H1 (cell line): ENCODE data around the gene STK32C. TPM values are rescaled to one million over a fixed set of nuclear protein-coding genes. Genes with fewer than 3 reads are reported as not detected.

Source experiments
- CTCF ChIA-PET: fragments of 300-600 bp; sonication (Branson Sonifier 250); formaldehyde crosslinking; loops from one replicate; lab custom pipeline; 2021; ENCODE audit not compliant: partially characterized antibody; lab: Charles Lee
- POLR2A ChIA-PET: fragments of 300-600 bp; sonication (Branson Sonifier 250); formaldehyde crosslinking; loops from one replicate; lab custom pipeline; 2021; ENCODE audit warnings: inconsistent platforms; ENCODE audit not compliant: partially characterized antibody; lab: Charles Lee
- DNase-seq, 2 experiments: peaks; one replicate each; pipeline versions ENCODE4 v3.0.0 to v3.0.0-alpha.2; 2010 to 2022; ENCODE audit warnings: low spot score in 2 of 2, low read depth in 1 of 2, mixed read lengths in 1 of 2
- FAIRE-seq: peaks from 2 replicates; lab custom pipeline; 2011; peaks lifted over from hg19 to GRCh38; lab: Jason Lieb, UNC
- H2AFZ ChIP-seq: 2 replicates; pipeline ENCODE4 v1.8.1; 2012; ENCODE audit warnings: low read length, inconsistent platforms
- H2AK5ac ChIP-seq: 2 replicates; pipeline ENCODE4 v1.6.1; 2013; ENCODE audit warnings: low read depth, low read length
- H2BK120ac ChIP-seq: replicated peaks from 2 replicates; pipeline ENCODE3; 2013; ENCODE audit warnings: low read depth, low read length, inconsistent platforms
- H2BK12ac ChIP-seq: 2 replicates; pipeline ENCODE4 v1.6.1; 2013; ENCODE audit warnings: low read depth, low read length
- H2BK15ac ChIP-seq: 2 replicates; pipeline ENCODE4 v1.6.1; 2013; ENCODE audit warnings: low read length
- H2BK20ac ChIP-seq: 2 replicates; pipeline ENCODE4 v1.6.1; 2013; ENCODE audit warnings: low read length
- H2BK5ac ChIP-seq: 2 replicates; pipeline ENCODE4 v1.6.1; 2013; ENCODE audit warnings: low read depth, low read length
- H3K14ac ChIP-seq: 2 replicates; pipeline ENCODE4 v1.6.1; 2013; ENCODE audit warnings: inconsistent platforms; ENCODE audit not compliant: insufficient read length
- H3K18ac ChIP-seq: 2 replicates; pipeline ENCODE4 v1.6.1; 2013; ENCODE audit warnings: low read length; ENCODE audit errors: extremely low read depth
- H3K23ac ChIP-seq: 2 replicates; pipeline ENCODE4 v1.6.1; 2013; ENCODE audit warnings: inconsistent platforms; ENCODE audit not compliant: insufficient read length
- H3K23me2 ChIP-seq: 2 replicates; pipeline ENCODE4 v1.6.1; 2013; ENCODE audit warnings: low read depth, low read length
- H3K27ac ChIP-seq: 2 replicates; pipeline ENCODE4 v1.6.1; 2011; ENCODE audit warnings: low read depth, low read length, inconsistent platforms
- H3K27me3 ChIP-seq, 4 experiments: replicated peaks in 1 of 4; 1 replicate in 1 of 4; 2 replicates in 3 of 4; pipeline versions ENCODE4 v1.6.1 to v1.8.1; 2011 to 2013; ENCODE audit warnings: low read length in 3 of 4, mild to moderate bottlenecking in 3 of 4, inconsistent platforms in 2 of 4, mixed read lengths in 2 of 4, moderate library complexity in 1 of 4; ENCODE audit not compliant: control insufficient read depth in 3 of 4, insufficient read depth in 3 of 4; ENCODE audit errors: extremely low read depth in 1 of 4
- H3K36me3 ChIP-seq, 4 experiments: 2 replicates each; pipeline versions ENCODE4 v1.6.1 to v1.8.1; 2011 to 2013; ENCODE audit warnings: mild to moderate bottlenecking in 4 of 4, low read length in 3 of 4, moderate library complexity in 2 of 4, control low read depth in 1 of 4, inconsistent platforms in 1 of 4; ENCODE audit not compliant: insufficient read depth in 4 of 4, control insufficient read depth in 2 of 4
- H3K4ac ChIP-seq: replicated peaks from 2 replicates; pipeline ENCODE3; 2013; ENCODE audit warnings: low read length, low read depth, mixed read lengths, inconsistent platforms; ENCODE audit not compliant: insufficient read length
- H3K4me1 ChIP-seq, 4 experiments: replicated peaks in 1 of 4; 1 replicate in 1 of 4; 2 replicates in 3 of 4; pipeline versions ENCODE4 v1.6.1 to v1.8.1; 2011 to 2013; ENCODE audit warnings: low read length in 3 of 4, inconsistent platforms in 2 of 4, mixed read lengths in 1 of 4; ENCODE audit not compliant: insufficient read depth in 4 of 4, control insufficient read depth in 3 of 4
- H3K4me2 ChIP-seq, 2 experiments: 2 replicates each; pipeline versions ENCODE4 v1.6.1 to v1.8.1; 2011 to 2013; ENCODE audit warnings: low read depth in 2 of 2, low read length in 2 of 2, control low read depth in 1 of 2, inconsistent platforms in 1 of 2, mild to moderate bottlenecking in 1 of 2; ENCODE audit not compliant: insufficient read depth in 1 of 2
- H3K4me3 ChIP-seq, 4 experiments: fragments of 200-600, 300-600 bp in 1 of 4; sonication (generic), shearing (Covaris generic), sonication (Bioruptor Twin) in 1 of 4; 2 replicates each; pipeline versions ENCODE4 v1.5.1 to v1.8.1; 2011 to 2016; ENCODE audit warnings: low read length in 4 of 4, low read depth in 3 of 4, control low read depth in 2 of 4, inconsistent platforms in 2 of 4, mild to moderate bottlenecking in 2 of 4, mixed read lengths in 1 of 4, moderate library complexity in 1 of 4; ENCODE audit not compliant: insufficient read depth in 2 of 4; ENCODE audit errors: extremely low read depth in 1 of 4
- H3K56ac ChIP-seq: replicated peaks from 2 replicates; pipeline ENCODE3; 2013; ENCODE audit warnings: low read depth, mild to moderate bottlenecking, mixed read lengths, low read length, inconsistent platforms; ENCODE audit not compliant: insufficient read length
- H3K79me1 ChIP-seq: 2 replicates; pipeline ENCODE4 v1.6.1; 2013; ENCODE audit warnings: low read depth, low read length, control low read depth
- H3K79me2 ChIP-seq, 2 experiments: 2 replicates each; pipeline versions ENCODE4 v1.6.1 to v1.8.1; 2012 to 2013; ENCODE audit warnings: low read length in 2 of 2, mild to moderate bottlenecking in 2 of 2, inconsistent platforms in 1 of 2; ENCODE audit not compliant: insufficient read depth in 2 of 2, control insufficient read depth in 1 of 2
- H3K9ac ChIP-seq, 4 experiments: replicated peaks in 1 of 4; 1 replicate in 1 of 4; 2 replicates in 3 of 4; pipeline versions ENCODE4 v1.6.1 to v1.8.1; 2011 to 2013; ENCODE audit warnings: low read depth in 3 of 4, low read length in 3 of 4, control low read depth in 2 of 4, mild to moderate bottlenecking in 2 of 4, moderate library complexity in 2 of 4, inconsistent platforms in 1 of 4; ENCODE audit errors: extremely low read depth in 1 of 4
- H3K9me3 ChIP-seq, 2 experiments: 2 replicates each; pipeline versions ENCODE4 v1.6.1 to v1.8.1; 2012 to 2013; ENCODE audit warnings: mild to moderate bottlenecking in 2 of 2, moderate library complexity in 2 of 2, control low read depth in 1 of 2, inconsistent platforms in 1 of 2, low read depth in 1 of 2, low read length in 1 of 2, mixed read lengths in 1 of 2; ENCODE audit not compliant: insufficient read depth in 2 of 2
- H4K20me1 ChIP-seq, 2 experiments: replicated peaks in 1 of 2; 2 replicates each; pipeline versions ENCODE3 to v1.8.1; 2011 to 2013; ENCODE audit warnings: inconsistent platforms in 2 of 2, low read length in 2 of 2, mild to moderate bottlenecking in 1 of 2; ENCODE audit not compliant: insufficient read depth in 2 of 2, control insufficient read depth in 1 of 2
- H4K5ac ChIP-seq: 2 replicates; pipeline ENCODE4 v1.6.1; 2013; ENCODE audit warnings: low read length, low read depth, mixed read lengths, inconsistent platforms; ENCODE audit not compliant: insufficient read length
- H4K8ac ChIP-seq: 2 replicates; pipeline ENCODE4 v1.8.0; 2013; ENCODE audit warnings: mild to moderate bottlenecking, moderate library complexity, low read length, inconsistent platforms; ENCODE audit not compliant: insufficient read depth; ENCODE audit errors: extremely low read depth
- H4K91ac ChIP-seq: replicated peaks from 2 replicates; pipeline ENCODE3; 2013; ENCODE audit warnings: low read length, mixed read lengths, inconsistent platforms; ENCODE audit not compliant: insufficient read length
- FOSL1 ChIP-seq: IDR thresholded peaks from 2 replicates; pipeline ENCODE4 v1.6.1; 2011; ENCODE audit warnings: mild to moderate bottlenecking, low read depth, low read length, moderate library complexity; ENCODE audit not compliant: insufficient read depth
- WGBS, 2 experiments: shearing (Covaris generic) in 1 of 2; methylation state at CpG; one replicate each; pipeline versions ENCODE4 v1.1.6 to v1.1.7; 2013 to 2015; ENCODE audit warnings: low lambda C conversion rate in 2 of 2, mixed read lengths in 2 of 2, inconsistent platforms in 1 of 2, low coverage in 1 of 2, missing lambda C conversion rate in 1 of 2; ENCODE audit not compliant: insufficient replicate concordance in 2 of 2, insufficient coverage in 1 of 2, insufficient read length in 1 of 2; ENCODE audit errors: extremely low coverage in 1 of 2, missing lambda C conversion rate in 1 of 2; 5-methylcytosine and 5-hydroxymethylcytosine counted together
- polyA plus RNA-seq, 7 experiments: library from polyadenylated mRNA; depleted of rRNA in 3 of 7; stranded (reverse) in 5 of 7; unstranded in 2 of 7; fragments of >200 nt in 5 of 7; fragments of 200-250 nt in 2 of 7; gene quantifications; 1 replicate in 5 of 7; 2 replicates in 1 of 7; 4 replicates in 1 of 7; pipeline versions ENCODE4 v1.2.1 to v1.2.3, GENCODE V29; 2011 to 2013; ENCODE audit warnings: missing spikeins in 2 of 7, mixed read lengths in 2 of 7
- total RNA-seq: library from RNA; stranded (reverse); fragmentation: NEBNext Ultra II Directional; extraction: Animal tissue kit (Norgen Biotek cat#: 25700); gene quantifications from 2 replicates; pipeline ENCODE4 v1.2.1, GENCODE V29; 2021

Gene STK32C
- total and polyA plus RNA-seq, 2 of the 8 experiments (the other 6 are each of a cell fraction or from before 2014, with no cell fraction given): 10.6 to 15.6 TPM

- Histone ChIP-seq H3K36me3 (no peaks in the 10 kb centered on the region), H4K8ac (no peak overlapping the region), H4K91ac (no peak overlapping the region), H3K23ac (no peak overlapping the region), H3K4ac (no peak overlapping the region), H3K9me3 (no peaks in the 10 kb centered on the region), H3K27me3 (no peaks in the 10 kb centered on the region), H2BK15ac (no peak overlapping the region), H3K79me1 (no peaks in the 10 kb centered on the region), H2BK20ac (no peak overlapping the region), H3K9ac (no peak overlapping the region), H3K27ac (no peak overlapping the region), H2AFZ (no peak overlapping the region), H3K4me1 (no peaks in the 10 kb centered on the region; a peak in 1 of 7 replicates), H2BK120ac (no peak overlapping the region), H2BK12ac (no peak overlapping the region), H3K14ac (no peak overlapping the region), H3K18ac (no peak overlapping the region), H3K79me2 (no peaks in the 10 kb centered on the region), H3K56ac (no peak overlapping the region), H2BK5ac (no peak overlapping the region), H3K4me3 (no peak overlapping the region), H3K23me2 (no peaks in the 10 kb centered on the region), H3K4me2 (no peak overlapping the region), H4K20me1 (peaks cover 0 to 4% of the 10 kb centered on the region in 2 experiments), H4K5ac (no peak overlapping the region), H2AK5ac (no peak overlapping the region)
- POLR2A ChIA-PET: interaction anchor here (0.6 kb wide), 1 partner anchor 9 kb away, joined by 3 read pairs; no protein-coding TSS in a partner anchor
- no peak for TF ChIP-seq FOSL1
- no peak for FAIRE-seq
- DNase-seq: no peak
- CTCF ChIA-PET: interaction anchor here (0.7 to 2.3 kb wide), 3 partner anchors 19 to 121 kb away, joined by 3 to 9 read pairs (median 3); no protein-coding TSS in a partner anchor
- WGBS, 2 experiments: 87% methylated on average over 15 of the region's 15 CpGs; no CpG with 5 or more reads in 1 of the 2 experiments
Observed at GRCh38 chr10:132240156-132240555, 67.6 kb downstream of the STK32C start.
